ENCODE measurements around the gene ORM2. TPM values are rescaled to one million over a fixed set of nuclear protein-coding genes. Genes with fewer than 3 reads are reported as not detected.

ORM2 gene
- total and polyA plus RNA-seq, 7 donors = 0.38 TPM; not detected in 6

- peaks cover 0 to 56% (median 40%) of the 10 kb centered on the region in 4 donors for H3K4me1 ChIP-seq
- no peak for DNase-seq
- 94 to 97% methylated on average over 7 of the region's 7 CpGs for WGBS, 2 donors
- no peak for TF ChIP-seq POLR2A (IDR thresholded peaks at IDR 0.05)
- TF ChIP-seq POLR2AphosphoS5 (IDR thresholded peaks at IDR 0.05) = no peak
- TF ChIP-seq, protein P1, sequence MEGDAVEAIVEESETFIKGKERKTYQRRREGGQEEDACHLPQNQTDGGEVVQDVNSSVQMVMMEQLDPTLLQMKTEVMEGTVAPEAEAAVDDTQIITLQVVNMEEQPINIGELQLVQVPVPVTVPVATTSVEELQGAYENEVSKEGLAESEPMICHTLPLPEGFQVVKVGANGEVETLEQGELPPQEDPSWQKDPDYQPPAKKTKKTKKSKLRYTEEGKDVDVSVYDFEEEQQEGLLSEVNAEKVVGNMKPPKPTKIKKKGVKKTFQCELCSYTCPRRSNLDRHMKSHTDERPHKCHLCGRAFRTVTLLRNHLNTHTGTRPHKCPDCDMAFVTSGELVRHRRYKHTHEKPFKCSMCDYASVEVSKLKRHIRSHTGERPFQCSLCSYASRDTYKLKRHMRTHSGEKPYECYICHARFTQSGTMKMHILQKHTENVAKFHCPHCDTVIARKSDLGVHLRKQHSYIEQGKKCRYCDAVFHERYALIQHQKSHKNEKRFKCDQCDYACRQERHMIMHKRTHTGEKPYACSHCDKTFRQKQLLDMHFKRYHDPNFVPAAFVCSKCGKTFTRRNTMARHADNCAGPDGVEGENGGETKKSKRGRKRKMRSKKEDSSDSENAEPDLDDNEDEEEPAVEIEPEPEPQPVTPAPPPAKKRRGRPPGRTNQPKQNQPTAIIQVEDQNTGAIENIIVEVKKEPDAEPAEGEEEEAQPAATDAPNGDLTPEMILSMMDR (IDR thresholded peaks at IDR 0.05) = no peak
- TF ChIP-seq EP300 (IDR thresholded peaks at IDR 0.05) = no peak
- H3K27ac ChIP-seq = peak overlapping the region in 2 of 4 donors; percentile 85 to 87
- no peak overlapping the region for H3K4me3 ChIP-seq
- H3K27me3 ChIP-seq = no peaks in the 10 kb centered on the region
- intact Hi-C loops (cut with DNase I) = no loop called here
- H3K36me3 ChIP-seq = peaks cover 13 to 80% (median 29%) of the 10 kb centered on the region in 4 donors
- H3K9me3 ChIP-seq = no peaks in the 10 kb centered on the region
Measured at GRCh38 chr9:114345493-114346065, 15.9 kb downstream of the ORM2 start.

DNA sequence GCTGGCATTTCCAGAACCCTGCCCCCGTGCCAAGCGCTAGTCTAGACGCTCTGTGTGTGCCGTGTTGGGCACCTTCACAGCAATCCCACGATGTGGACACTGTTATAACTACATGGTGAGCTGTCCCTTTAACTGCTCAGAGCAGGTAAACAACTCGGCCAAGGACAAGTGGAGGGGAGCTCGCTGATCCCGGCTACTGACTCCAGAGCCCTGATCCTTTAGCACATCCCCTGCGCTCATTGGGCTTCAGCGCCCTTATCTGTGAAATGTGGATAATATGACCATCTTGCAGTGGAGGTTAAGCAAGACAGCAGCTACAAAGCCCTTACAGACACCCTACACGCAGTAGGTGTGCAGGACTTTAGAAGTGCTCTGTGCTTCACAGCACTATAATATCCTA, 16.5 kb downstream of the ORM2 start:
- peaks cover 13 to 80% (median 26%) of the 10 kb centered on the region in 4 donors for H3K36me3 ChIP-seq
- no peak for DNase-seq
- no peak overlapping the region for H3K4me3 ChIP-seq
- peaks cover 0 to 56% (median 40%) of the 10 kb centered on the region in 4 donors for H3K4me1 ChIP-seq
- TF ChIP-seq POLR2A (IDR thresholded peaks at IDR 0.05) (no peak), EP300 (IDR thresholded peaks at IDR 0.05) (no peak), POLR2AphosphoS5 (IDR thresholded peaks at IDR 0.05) (no peak)
- TF ChIP-seq, protein P1 (IDR thresholded peaks at IDR 0.05) = no peak
- 86 to 87% methylated on average over 11 of the region's 11 CpGs for WGBS, 2 donors
- H3K27me3 ChIP-seq = no peaks in the 10 kb centered on the region
- intact Hi-C loops (cut with DNase I) = no loop called here
- H3K27ac ChIP-seq = peak overlapping the region in 2 of 4 donors; percentile 8 to 85
- H3K9me3 ChIP-seq = no peaks in the 10 kb centered on the region

DNA sequence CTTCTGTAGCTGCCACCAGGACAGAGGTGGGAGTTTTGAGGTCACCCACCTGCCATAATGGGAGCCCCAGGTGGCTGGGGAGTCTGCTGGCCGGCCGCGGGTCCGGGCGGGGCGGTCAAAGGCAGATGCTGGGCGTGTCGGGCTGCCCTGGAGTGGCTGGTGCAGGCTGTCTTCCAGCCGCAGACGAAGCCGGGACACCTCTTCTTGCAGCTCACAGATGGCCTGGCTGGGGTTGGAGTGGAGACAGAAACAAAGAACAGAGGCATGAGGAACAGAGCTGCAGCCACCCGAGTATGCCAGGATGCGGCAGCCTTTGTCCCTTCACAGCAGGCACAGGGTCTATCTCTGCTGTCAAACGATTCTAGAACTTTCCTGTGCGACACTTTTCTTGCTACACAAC, 18.0 kb downstream of the ORM2 start:
- WGBS, 2 donors = 71 to 86% methylated on average over 15 of the region's 15 CpGs
- intact Hi-C loops (cut with DNase I) = loop anchor here (2.0 kb wide), 3 partner anchors 41 to 157 kb away; partner anchors contain the start of gene WHRN
- Histone ChIP-seq H3K27me3 (no peaks in the 10 kb centered on the region), H3K9me3 (no peaks in the 10 kb centered on the region), H3K4me1 (peaks cover 0 to 56% (median 40%) of the 10 kb centered on the region in 4 donors), H3K36me3 (peaks cover 16 to 80% (median 23%) of the 10 kb centered on the region in 4 donors), H3K27ac (peak overlapping the region in 3 of 4 donors; percentile 79 to 84 (median 83)), H3K4me3 (no peak overlapping the region)
- TF ChIP-seq EP300 (IDR thresholded peaks at IDR 0.05) = no peak
- peak in 2 of 4 donors; percentile 10 to 45 for TF ChIP-seq POLR2AphosphoS5 (IDR thresholded peaks at IDR 0.05)
- DNase-seq = no peak

- Histone ChIP-seq H3K9me3 (no peaks in the 10 kb centered on the region), H3K27ac (peak overlapping the region; percentile 75 to 84 (median 81)), H3K4me1 (peaks cover 0 to 51% (median 36%) of the 10 kb centered on the region in 4 donors), H3K36me3 (peaks cover 14 to 80% (median 21%) of the 10 kb centered on the region in 4 donors), H3K4me3 (no peak overlapping the region), H3K27me3 (no peaks in the 10 kb centered on the region)
- WGBS, 2 donors = 84 to 87% methylated on average over 12 of the region's 12 CpGs
- DNase-seq = no peak
- intact Hi-C loops (cut with DNase I) = loop anchor here (2.0 kb wide), 3 partner anchors 40 to 156 kb away; partner anchors contain the start of gene WHRN
- TF ChIP-seq EP300 (IDR thresholded peaks at IDR 0.05) (no peak), POLR2A (IDR thresholded peaks at IDR 0.05) (no peak), POLR2AphosphoS5 (IDR thresholded peaks at IDR 0.05) (no peak)
- TF ChIP-seq, protein P1 (IDR thresholded peaks at IDR 0.05) = no peak
Measured at GRCh38 chr9:114348261-114348905, 18.7 kb downstream of the ORM2 start.

DNA sequence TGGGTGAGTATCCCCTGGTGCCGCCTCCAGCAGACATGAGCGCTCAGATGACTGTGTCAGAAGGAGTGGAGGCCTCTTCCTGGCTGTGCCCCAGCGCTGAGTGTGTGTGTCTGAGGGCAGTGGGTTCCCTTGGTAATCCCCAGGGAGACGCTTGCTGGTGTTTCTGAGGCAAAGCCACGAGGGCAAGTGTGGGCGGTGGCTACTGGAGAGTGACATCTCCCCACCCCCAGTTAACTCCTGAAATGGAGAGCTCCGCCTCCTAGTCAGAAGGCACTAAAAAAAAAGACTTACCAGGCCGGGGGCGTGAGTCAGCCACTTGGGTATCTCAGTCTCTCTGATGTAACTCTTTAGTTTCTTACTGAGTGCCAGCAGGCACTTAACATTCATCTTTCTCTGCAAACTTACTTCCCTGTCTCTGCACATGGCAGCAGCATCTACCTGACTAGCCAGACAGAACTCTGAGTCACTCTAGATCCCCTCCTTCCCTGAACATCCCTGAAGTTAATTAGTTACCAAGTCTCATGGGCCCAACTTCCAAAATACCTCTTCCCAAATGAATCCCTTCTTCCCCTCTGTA, 19.3 kb downstream of the ORM2 start:
- intact Hi-C loops (cut with DNase I) = loop anchor here (2.0 kb wide), 3 partner anchors 40 to 156 kb away; partner anchors contain the start of gene WHRN
- TF ChIP-seq POLR2A (IDR thresholded peaks at IDR 0.05) (no peak), POLR2AphosphoS5 (IDR thresholded peaks at IDR 0.05) (peak; percentile 28 to 80 (median 49)), EP300 (IDR thresholded peaks at IDR 0.05) (peak in 2 of 4 donors; percentile 43 to 78)
- TF ChIP-seq, protein P1 (IDR thresholded peaks at IDR 0.05) = no peak
- DNase-seq = peak; percentile 95
- H3K4me3 ChIP-seq = no peak overlapping the region
- 29 to 57% methylated on average over 9 of the region's 9 CpGs for WGBS, 2 donors
- peak overlapping the region; percentile 75 to 84 (median 81) for H3K27ac ChIP-seq
- H3K36me3 ChIP-seq = peaks cover 14 to 82% (median 21%) of the 10 kb centered on the region in 4 donors
- no peaks in the 10 kb centered on the region for H3K27me3 ChIP-seq
- H3K4me1 ChIP-seq = peaks cover 0 to 45% (median 30%) of the 10 kb centered on the region in 4 donors
- H3K9me3 ChIP-seq = no peaks in the 10 kb centered on the region

All from sigmoid colon (tissue), 7 donors.